Measurements from ENCODE around the gene BPGM.

DNA sequence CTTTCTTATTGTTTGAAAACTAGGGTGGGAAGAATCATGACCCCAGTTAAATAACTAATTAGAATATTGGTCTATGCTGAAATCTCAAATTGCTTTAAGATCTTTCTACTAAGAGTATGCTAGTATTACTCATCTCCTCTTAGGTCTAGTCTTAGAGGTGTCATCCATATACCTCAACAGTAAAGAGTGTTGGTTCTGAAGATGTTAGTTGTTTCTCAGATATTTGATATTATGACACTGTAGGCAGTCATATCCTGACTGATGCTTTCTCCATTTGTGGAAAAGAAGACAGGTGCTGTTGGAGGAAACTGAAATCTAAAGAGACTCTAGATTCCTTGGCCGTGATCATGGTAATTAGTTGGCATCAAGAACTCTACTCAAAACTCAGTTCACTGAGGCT, 21.2 kb downstream of the BPGM start:
- TF ChIP-seq, protein P1, sequence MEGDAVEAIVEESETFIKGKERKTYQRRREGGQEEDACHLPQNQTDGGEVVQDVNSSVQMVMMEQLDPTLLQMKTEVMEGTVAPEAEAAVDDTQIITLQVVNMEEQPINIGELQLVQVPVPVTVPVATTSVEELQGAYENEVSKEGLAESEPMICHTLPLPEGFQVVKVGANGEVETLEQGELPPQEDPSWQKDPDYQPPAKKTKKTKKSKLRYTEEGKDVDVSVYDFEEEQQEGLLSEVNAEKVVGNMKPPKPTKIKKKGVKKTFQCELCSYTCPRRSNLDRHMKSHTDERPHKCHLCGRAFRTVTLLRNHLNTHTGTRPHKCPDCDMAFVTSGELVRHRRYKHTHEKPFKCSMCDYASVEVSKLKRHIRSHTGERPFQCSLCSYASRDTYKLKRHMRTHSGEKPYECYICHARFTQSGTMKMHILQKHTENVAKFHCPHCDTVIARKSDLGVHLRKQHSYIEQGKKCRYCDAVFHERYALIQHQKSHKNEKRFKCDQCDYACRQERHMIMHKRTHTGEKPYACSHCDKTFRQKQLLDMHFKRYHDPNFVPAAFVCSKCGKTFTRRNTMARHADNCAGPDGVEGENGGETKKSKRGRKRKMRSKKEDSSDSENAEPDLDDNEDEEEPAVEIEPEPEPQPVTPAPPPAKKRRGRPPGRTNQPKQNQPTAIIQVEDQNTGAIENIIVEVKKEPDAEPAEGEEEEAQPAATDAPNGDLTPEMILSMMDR (IDR thresholded peaks at IDR 0.05): no peak
- TF ChIP-seq POLR2A (IDR thresholded peaks at IDR 0.05): no peak

Measured in lower leg skin (tissue), 3 donors.